HepG2 (cell line): ENCODE data around the gene PNP. TPM values are rescaled to one million over a fixed set of nuclear protein-coding genes. Genes with fewer than 3 reads are reported as not detected.

ENCODE experiments used
- CAMTA2 ChIP-seq: sonication (generic); formaldehyde crosslinking; IDR thresholded peaks from 2 replicates; pipeline ENCODE4 v1.4.0; 2020; ENCODE audit warnings: mild to moderate bottlenecking, missing genetic modification reagents, borderline replicate concordance
- HBP1 ChIP-seq: IDR thresholded peaks from 2 replicates; pipeline ENCODE4 v1.6.1; 2016; ENCODE audit warnings: low read depth, control low read depth
- HOXA9 ChIP-seq: sonication (generic); formaldehyde crosslinking; IDR thresholded peaks from 2 replicates; pipeline ENCODE4 v1.8.1; 2022; ENCODE audit warnings: missing genetic modification reagents, mild to moderate bottlenecking, moderate library complexity, borderline replicate concordance
- MAFK ChIP-seq, 2 experiments: IDR thresholded peaks in 1 of 2; conservative IDR thresholded peaks in 1 of 2; 2 replicates each; pipeline ENCODE4 v1.6.1; 2011; ENCODE audit warnings: improper control_type of control experiment in 2 of 2, low read length in 2 of 2
- REXO4 ChIP-seq: sonication (generic); formaldehyde crosslinking; IDR thresholded peaks from 2 replicates; pipeline ENCODE4 v1.8.0; 2022; ENCODE audit warnings: missing genetic modification reagents, mild to moderate bottlenecking, borderline replicate concordance
- SMYD3 ChIP-seq: sonication (generic); formaldehyde crosslinking; IDR thresholded peaks from 2 replicates; pipeline ENCODE4 v1.8.1; 2023; ENCODE audit warnings: mild to moderate bottlenecking, missing genetic modification reagents
- ZBTB43 ChIP-seq: sonication (generic); formaldehyde crosslinking; conservative IDR thresholded peaks from 2 replicates; pipeline ENCODE4 v1.4.0; 2020; ENCODE audit warnings: missing genetic modification reagents
- ZFP90 ChIP-seq: sonication (generic); formaldehyde crosslinking; IDR thresholded peaks from 2 replicates; pipeline ENCODE4 v1.8.0; 2022; ENCODE audit warnings: missing genetic modification reagents, mild to moderate bottlenecking, inconsistent platforms, borderline replicate concordance
- ZMAT3 ChIP-seq: sonication (generic); formaldehyde crosslinking; conservative IDR thresholded peaks from 2 replicates; pipeline ENCODE4 v1.7.0; 2021; ENCODE audit warnings: missing genetic modification reagents
- ZMYM3 ChIP-seq: sonication (generic); formaldehyde crosslinking; IDR thresholded peaks from 2 replicates; pipeline ENCODE4 v1.5.1; 2020; ENCODE audit warnings: mild to moderate bottlenecking, missing genetic modification reagents
- ZNF251 ChIP-seq: sonication (generic); formaldehyde crosslinking; IDR thresholded peaks from 2 replicates; pipeline ENCODE4 v1.9.0; 2021; ENCODE audit warnings: mild to moderate bottlenecking, missing genetic modification reagents
- ZNF530 ChIP-seq: sonication (generic); formaldehyde crosslinking; IDR thresholded peaks from 2 replicates; pipeline ENCODE4 v1.5.0; 2020; ENCODE audit warnings: low read depth, mild to moderate bottlenecking, missing genetic modification reagents
- ZNF567 ChIP-seq: sonication (generic); formaldehyde crosslinking; IDR thresholded peaks from 2 replicates; pipeline ENCODE4 v1.8.1; 2023; ENCODE audit warnings: mild to moderate bottlenecking, missing genetic modification reagents, borderline replicate concordance
- ZNF672 ChIP-seq: sonication (generic); formaldehyde crosslinking; IDR thresholded peaks from 2 replicates; pipeline ENCODE4 v1.8.1; 2022; ENCODE audit warnings: missing genetic modification reagents
- ZNF674 ChIP-seq: sonication (generic); formaldehyde crosslinking; IDR thresholded peaks from 2 replicates; pipeline ENCODE4 v1.5.0; 2020; ENCODE audit warnings: low read depth, mild to moderate bottlenecking, missing genetic modification reagents
- ZNF737 ChIP-seq: sonication (generic); formaldehyde crosslinking; IDR thresholded peaks from 2 replicates; pipeline ENCODE4 v1.5.0; 2020; ENCODE audit warnings: missing genetic modification reagents, mild to moderate bottlenecking, borderline replicate concordance
- polyA plus RNA-seq, 8 experiments: library from polyadenylated mRNA; depleted of rRNA in 3 of 8; stranded (reverse) in 7 of 8; unstranded in 1 of 8; fragments of >200 nt; fragmentation: Illumina TruSeq in 4 of 8; extraction: Trizol in 4 of 8; gene quantifications; 2 replicates each; pipeline versions ENCODE4 v1.2.1 to v1.2.3, GENCODE V29; 2011 to 2016; ENCODE audit warnings: low read depth in 4 of 8, missing spikeins in 1 of 8, mixed read lengths in 1 of 8; ENCODE audit not compliant: insufficient read depth in 1 of 8
- total RNA-seq, 5 experiments: library from RNA; depleted of rRNA; stranded (reverse); fragments of >200 nt; fragmentation: Illumina TruSeq; extraction: Trizol; gene quantifications; 2 replicates each; pipeline ENCODE4 v1.2.3, GENCODE V29; 2016; ENCODE audit warnings: low read depth in 1 of 5
- TF ChIP-seq, protein P1 (sequence below): sonication (generic); formaldehyde crosslinking; IDR thresholded peaks from 2 replicates; pipeline ENCODE4 v1.5.0; 2020; ENCODE audit warnings: missing genetic modification reagents
- TF ChIP-seq, protein P2 (sequence below): sonication (generic); formaldehyde crosslinking; IDR thresholded peaks from 2 replicates; pipeline ENCODE4 v1.8.0; 2022; ENCODE audit warnings: missing genetic modification reagents, low read depth, mild to moderate bottlenecking, borderline replicate concordance
- TF ChIP-seq, protein P3 (sequence below): sonication (generic); formaldehyde crosslinking; IDR thresholded peaks from 2 replicates; pipeline ENCODE4 v1.4.0; 2020; ENCODE audit warnings: missing genetic modification reagents; ENCODE audit errors: not compliant biosample characterization
- TF ChIP-seq, protein P4 (sequence below): IDR thresholded peaks from 2 replicates; pipeline ENCODE4 v1.6.1; 2016; ENCODE audit warnings: mild to moderate bottlenecking

Gene PNP
- total and polyA plus RNA-seq, 2 of the 13 experiments (the other 11 are each of a cell fraction or from before 2014, with no cell fraction given) = 45.4 to 74.8 TPM

DNA sequence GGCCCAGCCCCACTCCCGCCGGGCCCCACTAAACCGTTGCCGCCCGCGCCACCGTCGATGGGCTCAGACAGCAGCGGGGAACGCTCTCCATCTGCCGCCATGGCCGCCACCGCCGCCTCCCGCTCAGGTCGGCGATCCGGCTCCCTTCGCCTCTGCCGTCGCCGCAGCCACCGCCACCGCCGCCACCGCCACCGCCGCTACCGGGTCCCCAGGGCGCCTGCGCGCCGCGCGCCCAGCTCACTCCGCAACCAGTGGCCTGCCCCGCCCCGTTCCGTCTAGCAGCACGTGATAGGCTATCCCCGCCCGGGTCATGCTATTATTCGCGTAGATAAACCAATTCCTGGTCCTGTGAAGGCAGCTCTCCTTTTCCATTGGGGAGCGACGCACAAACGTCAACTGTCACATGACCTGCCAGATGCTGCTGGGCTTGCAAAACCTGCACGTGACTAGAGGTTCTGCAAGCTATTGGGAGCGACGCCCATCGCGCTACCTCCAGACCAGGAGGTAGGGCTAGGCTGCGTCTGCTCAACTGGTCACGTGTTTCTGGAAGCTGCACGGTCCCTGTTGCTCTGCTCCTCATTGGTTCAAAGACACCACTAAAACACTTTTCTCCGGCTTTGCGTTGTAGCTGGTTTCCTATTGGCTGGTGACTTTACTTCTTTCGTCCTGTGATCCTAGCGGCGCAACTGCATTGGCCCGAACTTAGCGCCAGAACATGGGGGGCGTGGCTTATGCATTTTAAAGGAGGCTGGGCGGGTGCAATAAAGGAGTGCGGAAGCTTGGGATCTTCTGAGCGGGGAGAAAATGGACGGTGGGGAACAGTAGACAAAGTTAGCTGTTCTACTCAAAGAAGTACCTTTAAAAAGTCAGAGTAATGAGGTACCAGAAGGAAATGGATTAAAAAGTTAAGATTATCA, 7.7 kb upstream of the PNP start, which contains the start of gene PIP4P1 (continued):
- TF ChIP-seq, protein P1, sequence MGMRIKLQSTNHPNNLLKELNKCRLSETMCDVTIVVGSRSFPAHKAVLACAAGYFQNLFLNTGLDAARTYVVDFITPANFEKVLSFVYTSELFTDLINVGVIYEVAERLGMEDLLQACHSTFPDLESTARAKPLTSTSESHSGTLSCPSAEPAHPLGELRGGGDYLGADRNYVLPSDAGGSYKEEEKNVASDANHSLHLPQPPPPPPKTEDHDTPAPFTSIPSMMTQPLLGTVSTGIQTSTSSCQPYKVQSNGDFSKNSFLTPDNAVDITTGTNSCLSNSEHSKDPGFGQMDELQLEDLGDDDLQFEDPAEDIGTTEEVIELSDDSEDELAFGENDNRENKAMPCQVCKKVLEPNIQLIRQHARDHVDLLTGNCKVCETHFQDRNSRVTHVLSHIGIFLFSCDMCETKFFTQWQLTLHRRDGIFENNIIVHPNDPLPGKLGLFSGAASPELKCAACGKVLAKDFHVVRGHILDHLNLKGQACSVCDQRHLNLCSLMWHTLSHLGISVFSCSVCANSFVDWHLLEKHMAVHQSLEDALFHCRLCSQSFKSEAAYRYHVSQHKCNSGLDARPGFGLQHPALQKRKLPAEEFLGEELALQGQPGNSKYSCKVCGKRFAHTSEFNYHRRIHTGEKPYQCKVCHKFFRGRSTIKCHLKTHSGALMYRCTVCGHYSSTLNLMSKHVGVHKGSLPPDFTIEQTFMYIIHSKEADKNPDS (CRISPR knock-in tag) = no peak
- TF ChIP-seq MAFK (conservative IDR thresholded peaks at IDR 0.05 in 1 of 2, IDR thresholded peaks at IDR 0.05 in 1 of 2; ENCODE audit: low read length in 2 of 2) (peak; percentile 85 to 91), ZNF567 (0 out of 2 replicates have a peak, but pooled peaks have one; percentile 72), ZNF674 (CRISPR knock-in tag) (peak; percentile 87), ZFP90 (no peak; the same call in 1 of the 2 replicates), ZNF672 (CRISPR knock-in tag) (no peak), HOXA9 (CRISPR knock-in tag) (peak; percentile 36; the same call in 1 of the 2 replicates), REXO4 (CRISPR knock-in tag) (no peak), HBP1 (CRISPR knock-in tag) (0 out of 2 replicates have a peak, but pooled peaks have one; percentile 30), ZMAT3 (peak; percentile 98), ZNF737 (CRISPR knock-in tag) (no peak), SMYD3 (CRISPR knock-in tag) (no peak; the same call in none of the 2 replicates), ZNF251 (CRISPR knock-in tag) (no peak), ZBTB43 (peak; percentile 93), CAMTA2 (CRISPR knock-in tag) (no peak), ZNF530 (CRISPR knock-in tag) (no peak), ZMYM3 (no peak)
- TF ChIP-seq, protein P2, sequence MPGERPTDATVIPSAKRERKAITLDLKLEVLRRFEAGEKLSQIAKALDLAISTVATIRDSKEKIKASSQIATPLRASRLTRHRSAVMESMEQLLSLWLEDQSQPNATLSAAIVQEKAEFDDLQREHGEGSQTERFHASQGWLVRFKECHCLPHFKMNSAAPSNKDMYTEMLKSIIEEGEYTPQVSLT (CRISPR knock-in tag) = no peak; the same call in 1 of the 2 replicates
- TF ChIP-seq, protein P3, sequence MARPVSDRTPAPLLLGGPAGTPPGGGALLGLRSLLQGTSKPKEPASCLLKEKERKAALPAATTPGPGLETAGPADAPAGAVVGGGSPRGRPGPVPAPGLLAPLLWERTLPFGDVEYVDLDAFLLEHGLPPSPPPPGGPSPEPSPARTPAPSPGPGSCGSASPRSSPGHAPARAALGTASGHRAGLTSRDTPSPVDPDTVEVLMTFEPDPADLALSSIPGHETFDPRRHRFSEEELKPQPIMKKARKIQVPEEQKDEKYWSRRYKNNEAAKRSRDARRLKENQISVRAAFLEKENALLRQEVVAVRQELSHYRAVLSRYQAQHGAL (CRISPR knock-in tag) = no peak
- TF ChIP-seq, protein P4, sequence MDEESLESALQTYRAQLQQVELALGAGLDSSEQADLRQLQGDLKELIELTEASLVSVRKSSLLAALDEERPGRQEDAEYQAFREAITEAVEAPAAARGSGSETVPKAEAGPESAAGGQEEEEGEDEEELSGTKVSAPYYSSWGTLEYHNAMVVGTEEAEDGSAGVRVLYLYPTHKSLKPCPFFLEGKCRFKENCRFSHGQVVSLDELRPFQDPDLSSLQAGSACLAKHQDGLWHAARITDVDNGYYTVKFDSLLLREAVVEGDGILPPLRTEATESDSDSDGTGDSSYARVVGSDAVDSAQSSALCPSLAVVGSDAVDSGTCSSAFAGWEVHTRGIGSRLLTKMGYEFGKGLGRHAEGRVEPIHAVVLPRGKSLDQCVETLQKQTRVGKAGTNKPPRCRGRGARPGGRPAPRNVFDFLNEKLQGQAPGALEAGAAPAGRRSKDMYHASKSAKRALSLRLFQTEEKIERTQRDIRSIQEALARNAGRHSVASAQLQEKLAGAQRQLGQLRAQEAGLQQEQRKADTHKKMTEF = peak; percentile 96
